ENCODE measurements around the gene THSD4. TPM values are rescaled to one million over a fixed set of nuclear protein-coding genes. Genes with fewer than 3 reads are reported as not detected.

Gene THSD4
- total RNA-seq, 1 donor from 2014 or later, result 151 TPM

GRCh38 chr15:71447328-71448250 is 332.3 kb downstream of the THSD4 start:
- Histone ChIP-seq H3K4me1 (peaks cover 0 to 13% of the 10 kb centered on the region in 2 donors), H3K27ac (peak overlapping the region in 1 of 2 donors; percentile 10), H3K27me3 (no peaks in the 10 kb centered on the region), H3K9me3 (no peaks in the 10 kb centered on the region), H3K36me3 (no peaks in the 10 kb centered on the region), H3K4me3 (no peak overlapping the region)
- TF ChIP-seq CTCF (IDR thresholded peaks at IDR 0.05), result no peak
- no peak for DNase-seq (ENCODE audit: low spot score in 2 of 2)
- intact Hi-C loops (cut with DNase I), result loop anchor here (1.0 to 10.0 kb wide), 5 partner anchors 204 to 553 kb away; partner anchors contain the start of genes LRRC49 and THAP10

- Histone ChIP-seq H3K9me3 (no peaks in the 10 kb centered on the region), H3K4me3 (no peak overlapping the region), H3K4me1 (peaks cover 0 to 5% of the 10 kb centered on the region in 2 donors), H3K36me3 (no peaks in the 10 kb centered on the region), H3K27me3 (no peaks in the 10 kb centered on the region), H3K27ac (no peak overlapping the region)
- TF ChIP-seq CTCF (IDR thresholded peaks at IDR 0.05), result peak; percentile 87 to 91 (median 88)
- DNase-seq (ENCODE audit: low spot score in 2 of 2), result peak in 1 of 2 donors; percentile 70
- intact Hi-C loops (cut with DNase I), result loop anchor here (1.0 to 10.0 kb wide), 5 partner anchors 203 to 554 kb away; partner anchors contain the start of genes LRRC49 and THAP10
Measured at GRCh38 chr15:71448688-71449114, 333.4 kb downstream of the THSD4 start.

- Histone ChIP-seq H3K27ac (no peak overlapping the region), H3K4me1 (no peaks in the 10 kb centered on the region), H3K4me3 (no peak overlapping the region), H3K27me3 (no peaks in the 10 kb centered on the region), H3K36me3 (no peaks in the 10 kb centered on the region), H3K9me3 (no peaks in the 10 kb centered on the region)
- no peak for TF ChIP-seq CTCF (IDR thresholded peaks at IDR 0.05)
- no peak for DNase-seq (ENCODE audit: low spot score in 2 of 2)
- intact Hi-C loops (cut with DNase I), result loop anchor here (10.0 kb wide), 2 partner anchors 475 to 555 kb away; partner anchors contain the start of genes LRRC49 and THAP10
Measured at GRCh38 chr15:71449363-71449762, 334.1 kb downstream of the THSD4 start.

- Histone ChIP-seq H3K4me1 (no peaks in the 10 kb centered on the region), H3K9me3 (no peaks in the 10 kb centered on the region), H3K27me3 (no peaks in the 10 kb centered on the region), H3K27ac (no peak overlapping the region), H3K36me3 (no peaks in the 10 kb centered on the region), H3K4me3 (no peak overlapping the region)
- no peak for DNase-seq (ENCODE audit: low spot score in 2 of 2)
- TF ChIP-seq CTCF (IDR thresholded peaks at IDR 0.05), result no peak
- intact Hi-C loops (cut with DNase I), result loop anchor here (10.0 kb wide), 2 partner anchors 475 to 555 kb away; partner anchors contain the start of genes LRRC49 and THAP10
Measured at GRCh38 chr15:71449956-71450355, 334.7 kb downstream of the THSD4 start.

GRCh38 chr15:71451130-71451529 is 335.9 kb downstream of the THSD4 start:
- TF ChIP-seq CTCF (IDR thresholded peaks at IDR 0.05), result no peak
- intact Hi-C loops (cut with DNase I), result no loop called here
- DNase-seq (ENCODE audit: low spot score in 2 of 2), result no peak
- H3K4me3 ChIP-seq, result no peak overlapping the region
- no peaks in the 10 kb centered on the region for H3K9me3 ChIP-seq
- H3K27ac ChIP-seq, result no peak overlapping the region
- H3K27me3 ChIP-seq, result no peaks in the 10 kb centered on the region
- H3K36me3 ChIP-seq, result no peaks in the 10 kb centered on the region
- no peaks in the 10 kb centered on the region for H3K4me1 ChIP-seq

All from ascending aorta (tissue), 2 donors.